GM10847 (cell line): Measurements from ENCODE around the gene SLC2A6.

ENCODE experiments used
- POLR2A ChIP-seq: IDR thresholded peaks from 2 replicates; pipeline ENCODE4 v1.6.1; 2011; ENCODE audit not compliant: insufficient read length; ENCODE audit errors: extremely low read depth

SLC2A6 gene

DNA sequence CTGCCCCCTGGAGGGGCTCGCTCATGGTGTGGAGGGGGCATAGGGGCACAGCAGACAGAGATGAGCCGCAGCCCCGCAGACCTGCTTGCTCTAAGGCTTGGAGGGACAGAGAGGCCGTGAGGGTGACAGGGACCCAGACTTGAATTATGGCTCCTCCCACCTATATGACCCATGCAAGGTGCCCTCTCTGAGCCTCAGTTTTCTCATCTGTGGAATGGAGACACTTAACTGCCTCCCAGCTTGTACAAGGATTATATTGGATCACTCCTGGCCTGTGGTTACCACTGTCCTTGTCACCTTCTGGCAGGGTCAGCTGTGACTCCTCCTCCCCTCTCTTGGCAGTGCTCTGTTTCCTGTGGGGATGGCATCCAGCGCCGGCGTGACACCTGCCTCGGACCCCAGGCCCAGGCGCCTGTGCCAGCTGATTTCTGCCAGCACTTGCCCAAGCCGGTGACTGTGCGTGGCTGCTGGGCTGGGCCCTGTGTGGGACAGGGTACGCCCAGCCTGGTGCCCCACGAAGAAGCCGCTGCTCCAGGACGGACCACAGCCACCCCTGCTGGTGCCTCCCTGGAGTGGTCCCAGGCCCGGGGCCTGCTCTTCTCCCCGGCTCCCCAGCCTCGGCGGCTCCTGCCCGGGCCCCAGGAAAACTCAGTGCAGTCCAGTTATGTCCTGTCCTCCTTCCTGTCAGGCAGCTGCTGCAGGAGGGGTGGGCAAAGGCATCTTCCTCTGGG lies 23.8 kb downstream of the SLC2A6 start:
- TF ChIP-seq POLR2A = no peak

- TF ChIP-seq POLR2A = no peak
These were observed 24.6 kb downstream of the SLC2A6 start for GRCh38 chr9:133454325-133454724.

GRCh38 chr9:133453651-133454050 lies 25.2 kb downstream of the SLC2A6 start:
- TF ChIP-seq POLR2A = no peak

DNA sequence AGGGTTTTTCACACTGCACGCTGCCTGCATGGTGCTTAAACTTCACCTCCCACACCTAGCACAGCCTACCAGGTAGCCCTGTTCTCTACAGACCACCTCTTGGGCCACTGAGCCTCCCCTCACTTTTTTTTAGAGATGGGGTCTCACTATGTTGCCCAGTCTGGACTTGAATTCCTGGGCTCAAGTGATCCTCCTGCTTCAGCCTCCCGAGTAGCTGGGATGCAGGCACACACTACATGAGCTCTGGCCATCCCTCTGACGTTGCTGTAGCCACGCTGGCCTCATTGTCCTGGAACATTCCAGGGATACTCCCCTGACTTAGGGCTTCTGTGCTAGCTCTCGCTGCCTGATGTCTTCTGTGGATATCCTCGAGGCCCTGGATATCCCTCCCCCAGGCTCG lies 26.3 kb downstream of the SLC2A6 start:
- no peak for TF ChIP-seq POLR2A

DNA sequence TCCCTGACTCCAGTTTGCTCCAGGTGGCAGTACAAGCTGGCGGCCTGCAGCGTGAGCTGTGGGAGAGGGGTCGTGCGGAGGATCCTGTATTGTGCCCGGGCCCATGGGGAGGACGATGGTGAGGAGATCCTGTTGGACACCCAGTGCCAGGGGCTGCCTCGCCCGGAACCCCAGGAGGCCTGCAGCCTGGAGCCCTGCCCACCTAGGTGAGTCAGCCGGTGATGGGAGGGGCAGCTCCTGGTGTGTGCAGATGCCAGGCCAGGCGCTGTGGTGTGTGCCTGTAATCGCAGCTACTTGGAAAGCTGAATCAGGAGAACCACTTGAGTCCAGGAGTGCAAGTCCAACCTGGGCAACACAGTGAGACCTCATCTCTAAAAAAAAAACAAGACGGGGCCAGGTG lies 29.1 kb downstream of the SLC2A6 start:
- TF ChIP-seq POLR2A = no peak

- no peak for TF ChIP-seq POLR2A
These were observed 30.4 kb downstream of the SLC2A6 start for GRCh38 chr9:133448487-133448972.

GRCh38 chr9:133445293-133445969 lies 33.5 kb downstream of the SLC2A6 start:
- no peak for TF ChIP-seq POLR2A

DNA sequence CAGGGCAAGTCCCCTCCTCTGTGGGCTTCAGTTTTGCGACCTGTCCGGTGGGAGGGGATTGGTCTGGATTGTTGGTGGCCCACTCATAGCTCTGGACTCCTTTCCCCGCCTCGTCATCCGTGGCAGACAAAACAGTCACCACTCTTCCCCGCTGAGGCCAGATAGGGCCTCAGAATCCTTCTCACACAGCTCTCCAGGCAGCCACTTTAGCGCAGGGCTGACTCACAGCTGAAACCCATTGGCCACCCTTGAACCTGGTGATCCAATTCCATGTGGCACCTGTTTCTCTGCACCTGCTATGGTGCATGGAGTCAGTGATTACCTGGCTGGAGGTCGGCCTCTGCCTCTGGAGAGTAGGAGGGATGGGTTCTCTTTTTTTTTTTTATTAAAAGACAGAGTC lies 34.9 kb downstream of the SLC2A6 start:
- no peak for TF ChIP-seq POLR2A

GRCh38 chr9:133443248-133443647 lies 35.7 kb downstream of the SLC2A6 start:
- TF ChIP-seq POLR2A = no peak

- no peak for TF ChIP-seq POLR2A
These were observed 37.3 kb downstream of the SLC2A6 start for GRCh38 chr9:133441571-133441970.

DNA sequence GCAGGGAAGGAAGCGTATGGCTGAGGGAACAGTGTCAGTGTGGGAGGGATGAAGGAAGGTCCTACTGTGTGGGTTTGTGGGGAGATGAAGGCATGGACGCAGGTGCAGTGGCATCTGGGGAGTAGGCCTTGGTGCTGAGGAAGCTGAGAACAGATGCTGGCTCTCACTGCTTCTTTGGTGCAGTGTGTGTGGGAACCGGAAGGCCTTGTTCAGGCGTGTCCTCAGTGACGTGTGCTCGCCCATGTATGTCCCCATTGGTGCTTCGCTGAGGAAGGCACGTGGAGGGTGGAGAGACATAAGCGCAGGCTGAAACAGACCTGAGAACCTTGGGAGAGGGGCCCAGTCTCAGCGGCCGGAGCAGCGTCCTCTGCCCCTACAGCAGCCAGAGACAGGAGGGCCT lies 38.0 kb downstream of the SLC2A6 start:
- no peak for TF ChIP-seq POLR2A

- TF ChIP-seq POLR2A = no peak
These were observed 39.6 kb downstream of the SLC2A6 start for GRCh38 chr9:133439337-133439736.

GRCh38 chr9:133437753-133438531 lies 41.0 kb downstream of the SLC2A6 start:
- TF ChIP-seq POLR2A = no peak

DNA sequence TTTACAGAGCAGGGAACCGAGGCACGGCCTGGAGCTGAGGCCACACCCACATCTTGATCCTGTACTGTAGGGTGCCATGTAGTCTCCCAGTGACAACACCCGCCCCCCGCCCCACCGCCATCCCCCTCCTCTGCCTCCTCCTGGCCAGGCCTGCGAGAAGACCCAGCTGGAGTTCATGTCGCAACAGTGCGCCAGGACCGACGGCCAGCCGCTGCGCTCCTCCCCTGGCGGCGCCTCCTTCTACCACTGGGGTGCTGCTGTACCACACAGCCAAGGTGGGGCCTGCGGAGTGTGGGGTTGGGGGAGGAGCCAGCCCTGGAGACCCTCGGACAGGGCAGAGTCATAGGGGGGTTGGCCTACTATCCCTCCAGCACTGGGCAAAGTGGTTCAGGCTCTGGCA lies 42.2 kb downstream of the SLC2A6 start:
- TF ChIP-seq POLR2A = no peak

DNA sequence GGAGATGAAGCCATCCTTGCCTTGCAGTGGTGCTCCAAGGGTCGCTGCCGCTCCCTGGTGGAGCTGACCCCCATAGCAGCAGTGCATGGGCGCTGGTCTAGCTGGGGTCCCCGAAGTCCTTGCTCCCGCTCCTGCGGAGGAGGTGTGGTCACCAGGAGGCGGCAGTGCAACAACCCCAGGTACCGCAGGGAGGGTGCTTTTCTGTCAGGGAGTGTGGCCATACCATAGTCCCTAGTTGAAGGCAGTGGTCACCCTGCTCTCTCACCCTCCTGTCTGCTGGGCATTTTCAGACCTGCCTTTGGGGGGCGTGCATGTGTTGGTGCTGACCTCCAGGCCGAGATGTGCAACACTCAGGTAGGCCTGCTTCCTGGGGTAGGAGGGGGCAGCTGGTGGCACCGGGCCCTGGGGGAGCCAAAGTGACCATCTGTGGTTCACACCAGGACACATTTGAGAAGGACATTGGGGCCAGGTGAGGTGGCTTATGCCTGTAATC lies 45.5 kb downstream of the SLC2A6 start:
- no peak for TF ChIP-seq POLR2A

GRCh38 chr9:133430244-133430643 lies 48.7 kb downstream of the SLC2A6 start:
- no peak for TF ChIP-seq POLR2A

- no peak for TF ChIP-seq POLR2A
These were observed 49.2 kb downstream of the SLC2A6 start for GRCh38 chr9:133429641-133430161.
